HepG2 (cell line): ENCODE data around the gene NABP2. TPM values are rescaled to one million over a fixed set of nuclear protein-coding genes. Genes with fewer than 3 reads are reported as not detected.

Source experiments
- BCL6 ChIP-seq: IDR thresholded peaks from 2 replicates; pipeline ENCODE4 v1.6.1; 2016; ENCODE audit warnings: missing genetic modification reagents, missing compliant biosample characterization
- ETV5 ChIP-seq: IDR thresholded peaks from 2 replicates; pipeline ENCODE4 v1.6.1; 2018; ENCODE audit warnings: missing biosample characterization, missing genetic modification reagents, inconsistent platforms, borderline replicate concordance
- FOXM1 ChIP-seq: sonication (generic); formaldehyde crosslinking; IDR thresholded peaks from 2 replicates; pipeline ENCODE4 v1.5.0; 2020; ENCODE audit warnings: missing genetic modification reagents
- HCFC1 ChIP-seq: fragments of 150-350 bp; IDR thresholded peaks from 2 replicates; pipeline ENCODE4 v1.6.1; 2014; ENCODE audit warnings: low read depth, low read length
- HNF4G ChIP-seq, 2 experiments: sonication (generic) in 1 of 2; formaldehyde crosslinking in 1 of 2; IDR thresholded peaks; 2 replicates each; pipeline versions ENCODE4 v1.4.0 to v1.6.1; 2011 to 2020; ENCODE audit warnings: borderline replicate concordance in 2 of 2, low read depth in 2 of 2, mild to moderate bottlenecking in 2 of 2, low read length in 1 of 2, missing genetic modification reagents in 1 of 2, moderate library complexity in 1 of 2
- HNRNPK ChIP-seq: fragments of 200-400 bp; formaldehyde crosslinking; IDR thresholded peaks from 2 replicates; pipeline ENCODE4 v1.6.1; 2018; ENCODE audit warnings: low read length, low read depth, moderate library complexity, mild to moderate bottlenecking; ENCODE audit not compliant: poor library complexity, severe bottlenecking
- KLF13 ChIP-seq: sonication (generic); formaldehyde crosslinking; IDR thresholded peaks from 2 replicates; pipeline ENCODE4 v1.4.0; 2020; ENCODE audit warnings: mild to moderate bottlenecking, missing genetic modification reagents
- MATR3 ChIP-seq: sonication (generic); formaldehyde crosslinking; IDR thresholded peaks from 2 replicates; pipeline ENCODE4 v1.4.0; 2020; ENCODE audit warnings: missing genetic modification reagents
- NR2F2 ChIP-seq: IDR thresholded peaks from 2 replicates; pipeline ENCODE4 v1.6.1; 2012; ENCODE audit warnings: low read depth, inconsistent platforms, borderline replicate concordance
- SATB2 ChIP-seq: sonication (generic); formaldehyde crosslinking; IDR thresholded peaks from 2 replicates; pipeline ENCODE4 v1.5.0; 2020; ENCODE audit warnings: missing genetic modification reagents
- SIN3A ChIP-seq: IDR thresholded peaks from 2 replicates; pipeline ENCODE4 v1.6.1; 2011; ENCODE audit warnings: low read depth, mild to moderate bottlenecking, control low read depth, low read length, borderline replicate concordance
- SRY ChIP-seq: sonication (generic); formaldehyde crosslinking; IDR thresholded peaks from 2 replicates; pipeline ENCODE4 v1.8.0; 2022; ENCODE audit warnings: mild to moderate bottlenecking, missing genetic modification reagents
- ZNF136 ChIP-seq: sonication (generic); formaldehyde crosslinking; IDR thresholded peaks from 2 replicates; pipeline ENCODE4 v1.8.1; 2022; ENCODE audit warnings: low read depth, mild to moderate bottlenecking, moderate library complexity, missing genetic modification reagents
- ZNF564 ChIP-seq: sonication (generic); formaldehyde crosslinking; IDR thresholded peaks from 2 replicates; pipeline ENCODE4 v1.8.1; 2023; ENCODE audit warnings: mild to moderate bottlenecking, missing genetic modification reagents
- ZNF619 ChIP-seq: sonication (generic); formaldehyde crosslinking; IDR thresholded peaks from 2 replicates; pipeline ENCODE4 v1.4.0; 2020; ENCODE audit warnings: mild to moderate bottlenecking, missing genetic modification reagents
- ZNF670 ChIP-seq: sonication (generic); formaldehyde crosslinking; IDR thresholded peaks from 2 replicates; pipeline ENCODE4 v1.8.0; 2022; ENCODE audit warnings: mild to moderate bottlenecking, missing genetic modification reagents, borderline replicate concordance
- ZNF773 ChIP-seq: sonication (generic); formaldehyde crosslinking; IDR thresholded peaks from 2 replicates; pipeline ENCODE4 v1.4.0; 2020; ENCODE audit warnings: missing genetic modification reagents, borderline replicate concordance
- ZNF782 ChIP-seq: sonication (generic); formaldehyde crosslinking; IDR thresholded peaks from 2 replicates; pipeline ENCODE4 v1.4.0; 2020; ENCODE audit warnings: missing genetic modification reagents, mild to moderate bottlenecking, borderline replicate concordance
- polyA plus RNA-seq, 8 experiments: library from polyadenylated mRNA; depleted of rRNA in 3 of 8; stranded (reverse) in 7 of 8; unstranded in 1 of 8; fragments of >200 nt; fragmentation: Illumina TruSeq in 4 of 8; extraction: Trizol in 4 of 8; gene quantifications; 2 replicates each; pipeline versions ENCODE4 v1.2.1 to v1.2.3, GENCODE V29; 2011 to 2016; ENCODE audit warnings: low read depth in 4 of 8, missing spikeins in 1 of 8, mixed read lengths in 1 of 8; ENCODE audit not compliant: insufficient read depth in 1 of 8
- total RNA-seq, 5 experiments: library from RNA; depleted of rRNA; stranded (reverse); fragments of >200 nt; fragmentation: Illumina TruSeq; extraction: Trizol; gene quantifications; 2 replicates each; pipeline ENCODE4 v1.2.3, GENCODE V29; 2016; ENCODE audit warnings: low read depth in 1 of 5
- TF ChIP-seq, protein P1 (sequence below): sonication (generic); formaldehyde crosslinking; IDR thresholded peaks from 2 replicates; pipeline ENCODE4 v1.5.1; 2020; ENCODE audit warnings: mild to moderate bottlenecking, missing genetic modification reagents, borderline replicate concordance
- TF ChIP-seq, protein P2 (sequence below): sonication (generic); formaldehyde crosslinking; IDR thresholded peaks from 2 replicates; pipeline ENCODE4 v1.4.0; 2020; ENCODE audit warnings: mild to moderate bottlenecking, missing genetic modification reagents
- TF ChIP-seq, protein P3 (sequence below): sonication (generic); formaldehyde crosslinking; IDR thresholded peaks from 2 replicates; pipeline ENCODE4 v1.4.0; 2020; ENCODE audit warnings: missing genetic modification reagents

Gene NABP2
- total and polyA plus RNA-seq, 2 of the 13 experiments (the other 11 are each of a cell fraction or from before 2014, with no cell fraction given), result 33.2 to 35.5 TPM

DNA sequence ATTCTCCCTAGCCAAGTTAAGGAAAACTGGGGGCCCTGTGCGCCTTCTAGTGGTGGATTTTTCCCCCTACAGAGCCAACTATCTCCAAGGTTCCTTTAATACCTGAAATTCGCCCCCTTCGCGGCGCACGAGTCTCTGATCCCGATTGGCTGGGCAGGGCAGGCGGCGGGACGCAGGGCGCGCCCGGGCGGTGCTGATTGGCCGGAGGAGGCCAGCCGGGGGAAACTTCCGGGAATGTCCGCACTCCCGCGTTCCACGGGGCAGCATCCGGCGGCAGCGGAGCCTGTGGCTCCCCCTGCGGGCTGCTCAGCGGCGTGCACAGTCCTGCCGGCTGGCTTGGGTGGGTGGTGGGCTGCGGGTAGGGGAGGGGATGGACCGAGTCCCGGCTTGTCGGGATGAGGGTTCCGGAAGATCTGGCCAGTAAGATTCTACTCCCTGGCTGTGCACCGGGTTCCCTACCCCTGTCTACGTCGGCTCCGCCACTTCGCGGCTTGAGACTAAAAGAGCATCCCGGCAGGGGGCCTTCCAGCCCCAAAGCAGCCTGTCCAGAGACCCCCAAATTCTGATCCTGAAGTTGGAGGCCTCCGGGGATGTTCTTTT lies at the start of gene NABP2 (continued):
- TF ChIP-seq ZNF619 (CRISPR knock-in tag) (no peak), ZNF773 (CRISPR knock-in tag) (no peak), KLF13 (CRISPR knock-in tag) (no peak), BCL6 (CRISPR knock-in tag) (peak; percentile 29; the same call in 1 of the 2 replicates), ETV5 (CRISPR knock-in tag) (peak; percentile 85), ZNF670 (CRISPR knock-in tag) (0 out of 2 replicates have a peak, but pooled peaks have one; percentile 23), HNF4G (IDR thresholded peaks at IDR 0.05; ENCODE audit: borderline replicate concordance, low read depth, low read length) (no peak), HNF4G (CRISPR knock-in tag; IDR thresholded peaks at IDR 0.05; ENCODE audit: borderline replicate concordance, low read depth) (no peak), SIN3A (peak; percentile 77; the same call in 1 of the 2 replicates), SATB2 (no peak), NR2F2 (no peak; the same call in 1 of the 2 replicates), FOXM1 (CRISPR knock-in tag) (no peak), ZNF136 (CRISPR knock-in tag) (0 out of 2 replicates have a peak, but pooled peaks have one; percentile 20), ZNF564 (CRISPR knock-in tag) (no peak; the same call in 1 of the 2 replicates), HCFC1 (no peak), HNRNPK (peak; percentile 93), SRY (no peak), MATR3 (CRISPR knock-in tag) (no peak), ZNF782 (CRISPR knock-in tag) (no peak)
- TF ChIP-seq, protein P1, sequence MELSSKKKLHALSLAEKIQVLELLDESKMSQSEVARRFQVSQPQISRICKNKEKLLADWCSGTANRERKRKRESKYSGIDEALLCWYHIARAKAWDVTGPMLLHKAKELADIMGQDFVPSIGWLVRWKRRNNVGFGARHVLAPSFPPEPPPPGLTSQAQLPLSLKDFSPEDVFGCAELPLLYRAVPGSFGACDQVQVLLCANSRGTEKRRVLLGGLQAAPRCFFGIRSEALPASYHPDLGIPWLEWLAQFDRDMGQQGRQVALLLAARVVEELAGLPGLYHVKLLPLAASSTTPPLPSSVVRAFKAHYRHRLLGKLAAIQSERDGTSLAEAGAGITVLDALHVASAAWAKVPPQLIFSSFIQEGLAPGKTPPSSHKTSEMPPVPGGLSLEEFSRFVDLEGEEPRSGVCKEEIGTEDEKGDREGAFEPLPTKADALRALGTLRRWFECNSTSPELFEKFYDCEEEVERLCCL, result no peak
- TF ChIP-seq, protein P2, sequence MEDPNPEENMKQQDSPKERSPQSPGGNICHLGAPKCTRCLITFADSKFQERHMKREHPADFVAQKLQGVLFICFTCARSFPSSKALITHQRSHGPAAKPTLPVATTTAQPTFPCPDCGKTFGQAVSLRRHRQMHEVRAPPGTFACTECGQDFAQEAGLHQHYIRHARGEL (CRISPR knock-in tag), result no peak
- TF ChIP-seq, protein P3, sequence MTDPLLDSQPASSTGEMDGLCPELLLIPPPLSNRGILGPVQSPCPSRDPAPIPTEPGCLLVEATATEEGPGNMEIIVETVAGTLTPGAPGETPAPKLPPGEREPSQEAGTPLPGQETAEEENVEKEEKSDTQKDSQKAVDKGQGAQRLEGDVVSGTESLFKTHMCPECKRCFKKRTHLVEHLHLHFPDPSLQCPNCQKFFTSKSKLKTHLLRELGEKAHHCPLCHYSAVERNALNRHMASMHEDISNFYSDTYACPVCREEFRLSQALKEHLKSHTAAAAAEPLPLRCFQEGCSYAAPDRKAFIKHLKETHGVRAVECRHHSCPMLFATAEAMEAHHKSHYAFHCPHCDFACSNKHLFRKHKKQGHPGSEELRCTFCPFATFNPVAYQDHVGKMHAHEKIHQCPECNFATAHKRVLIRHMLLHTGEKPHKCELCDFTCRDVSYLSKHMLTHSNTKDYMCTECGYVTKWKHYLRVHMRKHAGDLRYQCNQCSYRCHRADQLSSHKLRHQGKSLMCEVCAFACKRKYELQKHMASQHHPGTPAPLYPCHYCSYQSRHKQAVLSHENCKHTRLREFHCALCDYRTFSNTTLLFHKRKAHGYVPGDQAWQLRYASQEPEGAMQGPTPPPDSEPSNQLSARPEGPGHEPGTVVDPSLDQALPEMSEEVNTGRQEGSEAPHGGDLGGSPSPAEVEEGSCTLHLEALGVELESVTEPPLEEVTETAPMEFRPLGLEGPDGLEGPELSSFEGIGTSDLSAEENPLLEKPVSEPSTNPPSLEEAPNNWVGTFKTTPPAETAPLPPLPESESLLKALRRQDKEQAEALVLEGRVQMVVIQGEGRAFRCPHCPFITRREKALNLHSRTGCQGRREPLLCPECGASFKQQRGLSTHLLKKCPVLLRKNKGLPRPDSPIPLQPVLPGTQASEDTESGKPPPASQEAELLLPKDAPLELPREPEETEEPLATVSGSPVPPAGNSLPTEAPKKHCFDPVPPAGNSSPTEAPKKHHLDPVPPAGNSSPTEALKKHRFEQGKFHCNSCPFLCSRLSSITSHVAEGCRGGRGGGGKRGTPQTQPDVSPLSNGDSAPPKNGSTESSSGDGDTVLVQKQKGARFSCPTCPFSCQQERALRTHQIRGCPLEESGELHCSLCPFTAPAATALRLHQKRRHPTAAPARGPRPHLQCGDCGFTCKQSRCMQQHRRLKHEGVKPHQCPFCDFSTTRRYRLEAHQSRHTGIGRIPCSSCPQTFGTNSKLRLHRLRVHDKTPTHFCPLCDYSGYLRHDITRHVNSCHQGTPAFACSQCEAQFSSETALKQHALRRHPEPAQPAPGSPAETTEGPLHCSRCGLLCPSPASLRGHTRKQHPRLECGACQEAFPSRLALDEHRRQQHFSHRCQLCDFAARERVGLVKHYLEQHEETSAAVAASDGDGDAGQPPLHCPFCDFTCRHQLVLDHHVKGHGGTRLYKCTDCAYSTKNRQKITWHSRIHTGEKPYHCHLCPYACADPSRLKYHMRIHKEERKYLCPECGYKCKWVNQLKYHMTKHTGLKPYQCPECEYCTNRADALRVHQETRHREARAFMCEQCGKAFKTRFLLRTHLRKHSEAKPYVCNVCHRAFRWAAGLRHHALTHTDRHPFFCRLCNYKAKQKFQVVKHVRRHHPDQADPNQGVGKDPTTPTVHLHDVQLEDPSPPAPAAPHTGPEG, result no peak
